ENCODE results near the gene MGLL.

MGLL gene

GRCh38 chr3:127796045-127796830 is 26.1 kb downstream of the MGLL start:
- TF ChIP-seq CTCF (IDR thresholded peaks at IDR 0.05; ENCODE audit: control insufficient read depth, insufficient read depth, low read depth, low read length, missing control alignments) = no peak
- DNase-seq (ENCODE audit: low read depth) = no peak
- H3K4me3 ChIP-seq (ENCODE audit: control insufficient read depth, low read depth, low read length) = no peak overlapping the region

- no peak overlapping the region for H3K4me3 ChIP-seq (ENCODE audit: control insufficient read depth, low read depth, low read length)
- no peak for TF ChIP-seq CTCF (IDR thresholded peaks at IDR 0.05; ENCODE audit: control insufficient read depth, insufficient read depth, low read depth, low read length, missing control alignments)
These were observed 27.3 kb downstream of the MGLL start for GRCh38 chr3:127794972-127795371.

DNA sequence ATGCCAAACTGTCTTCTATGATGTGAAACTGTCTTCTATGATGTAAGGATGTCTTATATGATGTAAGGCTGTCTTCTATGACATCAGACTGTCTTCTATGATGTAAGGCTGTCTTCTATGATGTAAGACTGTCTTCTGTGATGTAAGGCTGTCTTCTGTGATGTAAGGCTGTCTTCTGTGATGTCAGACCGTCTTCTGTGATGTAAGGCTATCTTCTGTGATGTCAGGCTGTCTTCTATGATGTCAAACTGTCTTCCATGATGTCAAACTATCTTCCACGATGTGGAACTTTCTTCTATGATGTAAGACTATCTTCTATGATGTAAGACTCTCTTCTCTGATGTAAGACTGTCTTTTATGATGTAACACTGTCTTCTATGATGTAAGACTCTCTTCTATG is 27.9 kb downstream of the MGLL start:
- no peak overlapping the region for H3K4me3 ChIP-seq (ENCODE audit: control insufficient read depth, low read depth, low read length)
- no peak for TF ChIP-seq CTCF (IDR thresholded peaks at IDR 0.05; ENCODE audit: control insufficient read depth, insufficient read depth, low read depth, low read length, missing control alignments)
- DNase-seq (ENCODE audit: low read depth) = no peak

More at GRCh38 chr3:127794972-127795371, 27.3 kb downstream of the MGLL start:
- no peak for DNase-seq (ENCODE audit: low read depth)

DNA sequence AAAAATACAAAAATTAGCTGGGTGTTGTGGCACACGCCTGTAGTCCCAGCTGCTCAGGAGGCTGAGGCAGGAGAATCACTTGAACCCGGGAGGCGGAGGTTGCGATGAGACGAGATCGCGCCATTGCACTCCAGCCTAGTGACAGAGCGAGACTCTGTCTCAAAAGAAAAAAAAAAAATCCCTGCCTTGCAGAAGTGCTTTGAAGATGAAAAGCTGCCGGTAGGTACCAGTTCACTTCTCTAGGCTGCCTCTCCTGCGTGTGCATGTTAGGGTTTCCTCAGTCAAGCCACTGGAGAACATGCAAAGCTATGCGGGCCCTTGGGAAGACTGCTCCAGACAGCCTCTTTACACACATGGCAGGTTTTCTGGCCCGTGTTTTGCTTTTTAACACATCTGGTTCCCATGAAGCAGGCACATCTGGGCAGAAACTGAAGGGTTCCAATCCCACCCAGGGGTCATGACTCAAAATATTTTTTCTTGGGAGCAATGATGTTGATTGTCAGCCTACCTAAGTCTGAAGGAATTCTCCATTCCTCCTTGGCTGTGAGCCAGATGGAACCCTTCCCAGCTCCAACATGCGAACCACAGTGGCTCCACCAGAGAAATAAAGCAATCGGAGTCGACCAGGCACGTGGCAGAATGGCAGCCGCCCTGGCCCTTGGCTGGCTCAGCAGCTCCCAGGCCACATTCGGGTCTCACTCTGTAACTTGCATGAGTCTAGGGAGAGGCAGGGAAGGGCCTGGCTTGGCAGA is 29.6 kb downstream of the MGLL start:
- no peak overlapping the region for H3K4me3 ChIP-seq (ENCODE audit: control insufficient read depth, low read depth, low read length)
- DNase-seq (ENCODE audit: low read depth) = peak; percentile 87
- no peak for TF ChIP-seq CTCF (IDR thresholded peaks at IDR 0.05; ENCODE audit: control insufficient read depth, insufficient read depth, low read depth, low read length, missing control alignments)

DNA sequence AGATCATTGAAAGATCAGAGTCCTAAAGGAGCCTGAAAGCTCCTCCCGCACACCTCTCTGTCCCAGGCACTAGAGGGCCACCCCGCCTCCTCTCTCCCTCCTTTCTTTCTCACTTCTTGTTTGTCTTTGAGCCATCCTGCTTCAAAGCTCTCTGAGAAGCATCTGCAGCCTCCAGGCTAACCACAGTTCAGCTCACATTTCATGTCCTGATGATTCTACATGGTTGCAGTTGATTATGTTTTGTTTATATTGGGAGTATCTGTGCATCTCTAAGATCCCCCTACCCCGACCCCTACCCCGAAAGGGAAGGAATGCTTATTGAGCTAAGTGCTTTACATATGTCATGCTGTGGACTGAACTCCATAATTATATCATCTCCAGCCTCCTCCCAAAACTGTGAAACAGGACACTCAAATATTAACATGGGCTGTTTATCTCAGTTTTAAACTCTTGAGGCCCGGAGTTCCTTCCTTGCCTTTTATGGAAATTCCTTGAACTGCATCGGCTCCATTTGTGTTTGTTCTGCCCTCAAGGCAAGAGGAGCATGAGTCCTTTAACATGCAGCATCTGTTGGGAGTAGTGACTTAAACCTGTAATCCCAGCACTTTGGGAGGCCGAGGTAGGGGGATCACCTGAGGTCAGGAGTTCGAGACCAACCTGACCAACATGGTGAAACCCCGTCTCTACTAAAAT is 30.9 kb downstream of the MGLL start:
- no peak for DNase-seq (ENCODE audit: low read depth)
- peak; percentile 36 for TF ChIP-seq CTCF (IDR thresholded peaks at IDR 0.05; ENCODE audit: control insufficient read depth, insufficient read depth, low read depth, low read length, missing control alignments)
- no peak overlapping the region for H3K4me3 ChIP-seq (ENCODE audit: control insufficient read depth, low read depth, low read length)

DNA sequence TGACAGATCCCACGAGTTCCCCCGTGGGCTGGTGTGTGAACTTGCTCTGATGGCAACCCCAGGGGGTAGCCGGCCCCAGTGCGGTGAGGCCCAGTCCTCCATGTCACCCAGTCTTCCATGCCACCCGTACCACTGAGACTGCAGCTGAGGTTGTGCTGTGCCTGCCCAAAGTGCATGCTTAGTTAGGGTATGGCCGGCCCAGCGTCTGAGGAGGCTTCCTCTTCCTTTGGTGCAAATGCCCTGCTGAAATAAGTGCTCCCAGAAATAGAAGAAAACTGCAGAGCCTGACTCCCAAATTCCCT is 31.5 kb downstream of the MGLL start:
- no peak for DNase-seq (ENCODE audit: low read depth)
- H3K4me3 ChIP-seq (ENCODE audit: control insufficient read depth, low read depth, low read length) = no peak overlapping the region
- no peak for TF ChIP-seq CTCF (IDR thresholded peaks at IDR 0.05; ENCODE audit: control insufficient read depth, insufficient read depth, low read depth, low read length, missing control alignments)

All from AG09309 (cell line).